GM23248 (cell line): Measurements from ENCODE around the gene MAP2K5. TPM values are rescaled to one million over a fixed set of nuclear protein-coding genes. Genes with fewer than 3 reads are reported as not detected.

ENCODE experiments used
- DNase-seq: peaks from one replicate; pipeline ENCODE4 v3.0.0-alpha.2; 2015
- H2AFZ ChIP-seq: fragments of 200-600 bp; sonication (generic); 2 replicates; pipeline ENCODE4 v1.6.1; 2016; ENCODE audit warnings: antibody characterized with exemption
- H3F3A ChIP-seq: fragments of 200-600 bp; sonication (generic); 2 replicates; pipeline ENCODE4 v1.6.1; 2016; ENCODE audit warnings: mild to moderate bottlenecking, antibody characterized with exemption, mixed run types; ENCODE audit not compliant: insufficient read depth
- H3K27ac ChIP-seq: fragments of 200-600 bp; sonication (generic); 2 replicates; pipeline ENCODE4 v1.5.1; 2016; ENCODE audit warnings: mild to moderate bottlenecking
- H3K27me3 ChIP-seq: fragments of 200-600 bp; sonication (generic); replicated peaks from 2 replicates; pipeline ENCODE4 v1.6.1; 2016; ENCODE audit warnings: mild to moderate bottlenecking; ENCODE audit not compliant: insufficient read depth
- H3K36me3 ChIP-seq: fragments of 200-600 bp; sonication (generic); 2 replicates; pipeline ENCODE4 v1.6.1; 2016; ENCODE audit warnings: low read depth, mild to moderate bottlenecking
- H3K4me1 ChIP-seq: fragments of 200-600 bp; sonication (generic); 2 replicates; pipeline ENCODE4 v1.6.1; 2016; ENCODE audit warnings: mild to moderate bottlenecking; ENCODE audit not compliant: insufficient read depth
- H3K4me2 ChIP-seq: fragments of 200-600 bp; sonication (generic); one replicate; pipeline ENCODE4 v1.6.1; 2016; ENCODE audit warnings: mild to moderate bottlenecking; ENCODE audit not compliant: unreplicated experiment
- H3K4me3 ChIP-seq: fragments of 200-600 bp; sonication (generic); 2 replicates; pipeline ENCODE4 v1.5.1; 2016; ENCODE audit warnings: mild to moderate bottlenecking
- H3K79me2 ChIP-seq: fragments of 200-600 bp; sonication (generic); 2 replicates; pipeline ENCODE4 v1.6.1; 2016; ENCODE audit warnings: mild to moderate bottlenecking; ENCODE audit not compliant: insufficient read depth
- H3K9ac ChIP-seq: fragments of 200-600 bp; sonication (generic); 2 replicates; pipeline ENCODE4 v1.6.1; 2016; ENCODE audit warnings: mild to moderate bottlenecking
- H3K9me2 ChIP-seq: fragments of 200-600 bp; sonication (generic); 2 replicates; pipeline ENCODE4 v1.6.1; 2016; ENCODE audit warnings: mixed run types, mild to moderate bottlenecking, moderate library complexity; ENCODE audit not compliant: insufficient read depth
- H3K9me3 ChIP-seq: fragments of 200-600 bp; sonication (generic); one replicate; pipeline ENCODE4 v1.6.1; 2017; ENCODE audit warnings: low read depth
- H4K20me1 ChIP-seq: fragments of 200-600 bp; sonication (generic); 2 replicates; pipeline ENCODE4 v1.6.0; 2016; ENCODE audit not compliant: insufficient read depth
- EZH2 ChIP-seq: fragments of 200-600 bp; sonication (generic); IDR thresholded peaks from 2 replicates; pipeline ENCODE4 v1.6.1; 2018; ENCODE audit warnings: antibody characterized with exemption, mild to moderate bottlenecking; ENCODE audit not compliant: insufficient read depth, poor library complexity, severe bottlenecking
- EZH2phosphoT487 ChIP-seq: fragments of 200-600 bp; sonication (generic); IDR thresholded peaks from 2 replicates; pipeline ENCODE4 v1.6.1; 2018; ENCODE audit warnings: antibody characterized with exemption, moderate library complexity, mild to moderate bottlenecking, low read depth; ENCODE audit not compliant: insufficient read depth
- WGBS, 2 experiments: methylation state at CpG; one replicate each; pipeline ENCODE4 v1.1.6; 2015 to 2017; ENCODE audit warnings: low lambda C conversion rate in 2 of 2, low coverage in 1 of 2; ENCODE audit errors: missing lambda C conversion rate in 2 of 2; 5-methylcytosine and 5-hydroxymethylcytosine counted together
- in situ Hi-C: fragments of 300-500 bp; cut with MboI; formaldehyde crosslinking; loops from 2 replicates; pipeline ENCODE4 v1.15.0; 2020
- polyA plus RNA-seq: library from polyadenylated mRNA; unstranded; fragments of >200 nt; fragmentation: Nextera tagmentation; extraction: Ambion mirVana; gene quantifications from 2 replicates; pipeline ENCODE4 v1.2.1, GENCODE V29; 2016
- total RNA-seq: library from RNA; depleted of rRNA; stranded (reverse); fragments of >200 nt; shearing (Covaris generic); gene quantifications from 2 replicates; pipeline ENCODE4 v1.2.3, GENCODE V29; 2014

The MAP2K5 gene
- total and polyA plus RNA-seq, 2 experiments from 2014 or later: 2.8 to 15.0 TPM

GRCh38 chr15:67783303-67783702 lies 240.8 kb downstream of the MAP2K5 start:
- Histone ChIP-seq H3F3A (no peaks in the 10 kb centered on the region), H3K9me2 (no peaks in the 10 kb centered on the region), H4K20me1 (no peaks in the 10 kb centered on the region), H3K27ac (no peak overlapping the region), H2AFZ (no peak overlapping the region), H3K4me2 (no peak overlapping the region), H3K9ac (no peak overlapping the region), H3K27me3 (no peaks in the 10 kb centered on the region), H3K4me3 (no peak overlapping the region), H3K4me1 (no peaks in the 10 kb centered on the region), H3K79me2 (no peaks in the 10 kb centered on the region), H3K9me3 (no peaks in the 10 kb centered on the region), H3K36me3 (no peaks in the 10 kb centered on the region)
- WGBS, 2 experiments: 82 to 85% methylated on average over 7 of the region's 7 CpGs
- in situ Hi-C loops: no loop called here
- TF ChIP-seq EZH2 (no peak), EZH2phosphoT487 (no peak)
- no peak for DNase-seq

GRCh38 chr15:67784090-67784781 lies 241.7 kb downstream of the MAP2K5 start:
- TF ChIP-seq EZH2phosphoT487: no peak
- no peak for TF ChIP-seq EZH2
- Histone ChIP-seq H2AFZ (no peak overlapping the region), H3K27ac (no peak overlapping the region), H3K9me3 (no peaks in the 10 kb centered on the region), H3F3A (no peaks in the 10 kb centered on the region), H4K20me1 (no peaks in the 10 kb centered on the region), H3K27me3 (no peaks in the 10 kb centered on the region), H3K4me1 (no peaks in the 10 kb centered on the region), H3K9ac (no peak overlapping the region), H3K4me3 (no peak overlapping the region), H3K4me2 (no peak overlapping the region), H3K36me3 (no peaks in the 10 kb centered on the region), H3K9me2 (no peaks in the 10 kb centered on the region), H3K79me2 (no peaks in the 10 kb centered on the region)
- WGBS, 2 experiments: 86 to 93% methylated on average over 4 of the region's 4 CpGs
- in situ Hi-C loops: no loop called here
- DNase-seq: no peak

GRCh38 chr15:67784856-67785430 lies 242.4 kb downstream of the MAP2K5 start:
- in situ Hi-C loops: no loop called here
- H3K79me2 ChIP-seq: no peaks in the 10 kb centered on the region
- no peak overlapping the region for H3K4me3 ChIP-seq
- H3F3A ChIP-seq: no peaks in the 10 kb centered on the region
- no peak overlapping the region for H2AFZ ChIP-seq
- H3K4me1 ChIP-seq: no peaks in the 10 kb centered on the region
- no peaks in the 10 kb centered on the region for H3K9me2 ChIP-seq
- WGBS, 2 experiments: 91 to 92% methylated on average over 12 of the region's 12 CpGs
- no peak for TF ChIP-seq EZH2phosphoT487
- TF ChIP-seq EZH2: no peak
- H4K20me1 ChIP-seq: no peaks in the 10 kb centered on the region
- no peak overlapping the region for H3K9ac ChIP-seq
- H3K27ac ChIP-seq: no peak overlapping the region
- H3K27me3 ChIP-seq: no peaks in the 10 kb centered on the region
- H3K4me2 ChIP-seq: no peak overlapping the region
- H3K36me3 ChIP-seq: no peaks in the 10 kb centered on the region
- H3K9me3 ChIP-seq: no peaks in the 10 kb centered on the region
- DNase-seq: no peak

GRCh38 chr15:67785431-67785830 lies 242.9 kb downstream of the MAP2K5 start:
- Histone ChIP-seq H3K27ac (no peak overlapping the region), H3K4me1 (no peaks in the 10 kb centered on the region), H3K9me3 (no peaks in the 10 kb centered on the region), H2AFZ (no peak overlapping the region), H3K27me3 (no peaks in the 10 kb centered on the region), H3K79me2 (no peaks in the 10 kb centered on the region), H3K9me2 (no peaks in the 10 kb centered on the region), H3F3A (no peaks in the 10 kb centered on the region), H3K4me2 (no peak overlapping the region), H4K20me1 (no peaks in the 10 kb centered on the region), H3K4me3 (no peak overlapping the region), H3K9ac (no peak overlapping the region), H3K36me3 (no peaks in the 10 kb centered on the region)
- in situ Hi-C loops: no loop called here
- WGBS, 2 experiments: 86 to 90% methylated on average over 5 of the region's 5 CpGs
- TF ChIP-seq EZH2phosphoT487 (no peak), EZH2 (no peak)
- no peak for DNase-seq
